NCI-H774 (cell line): ENCODE measurements around the gene ADRM1.

ENCODE experiments used
- DNase-seq: peaks from one replicate; lab custom pipeline; 2025; lab: John Stamatoyannopoulos, UW

ADRM1 gene

DNA sequence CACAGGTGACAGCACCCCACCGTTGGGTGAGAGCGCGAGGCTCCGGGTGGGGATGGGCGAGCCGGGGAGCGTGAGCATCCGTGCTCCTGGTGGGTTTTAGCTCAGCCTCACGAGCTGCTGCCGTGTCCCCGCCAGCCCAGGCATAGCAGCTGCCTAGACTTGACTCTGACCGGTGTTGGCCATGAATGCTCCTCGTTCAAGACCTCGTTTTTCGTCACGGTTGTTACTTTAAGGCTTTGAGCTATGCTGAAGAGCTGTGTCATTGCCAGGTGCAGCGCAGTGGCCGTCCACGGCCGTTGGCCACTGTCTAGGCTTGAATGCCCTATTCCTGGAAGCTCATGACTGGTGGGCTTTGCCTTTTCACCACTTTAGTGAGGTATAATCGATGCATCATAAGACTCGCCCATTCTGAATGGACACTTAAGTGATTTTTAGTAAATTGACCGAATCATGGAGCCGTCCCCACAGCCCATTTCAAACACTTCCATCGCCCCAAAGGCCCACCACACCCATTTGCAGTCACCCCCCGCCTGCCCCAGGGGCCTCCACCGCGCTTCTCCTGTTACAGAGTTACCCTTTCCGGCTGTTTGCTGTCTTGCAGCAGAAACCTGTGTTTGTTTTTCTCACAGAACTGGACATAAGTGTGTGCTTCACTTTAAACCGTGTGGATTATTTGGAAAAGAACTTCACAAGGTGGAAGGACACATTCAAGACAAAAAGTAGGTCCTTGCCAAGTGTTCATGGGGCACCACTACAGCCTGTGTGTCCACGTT is 21.4 kb upstream of the ADRM1 start:
- no peak for DNase-seq

- DNase-seq = no peak
Measured at GRCh38 chr20:62282103-62282502, 20.7 kb upstream of the ADRM1 start.

DNA sequence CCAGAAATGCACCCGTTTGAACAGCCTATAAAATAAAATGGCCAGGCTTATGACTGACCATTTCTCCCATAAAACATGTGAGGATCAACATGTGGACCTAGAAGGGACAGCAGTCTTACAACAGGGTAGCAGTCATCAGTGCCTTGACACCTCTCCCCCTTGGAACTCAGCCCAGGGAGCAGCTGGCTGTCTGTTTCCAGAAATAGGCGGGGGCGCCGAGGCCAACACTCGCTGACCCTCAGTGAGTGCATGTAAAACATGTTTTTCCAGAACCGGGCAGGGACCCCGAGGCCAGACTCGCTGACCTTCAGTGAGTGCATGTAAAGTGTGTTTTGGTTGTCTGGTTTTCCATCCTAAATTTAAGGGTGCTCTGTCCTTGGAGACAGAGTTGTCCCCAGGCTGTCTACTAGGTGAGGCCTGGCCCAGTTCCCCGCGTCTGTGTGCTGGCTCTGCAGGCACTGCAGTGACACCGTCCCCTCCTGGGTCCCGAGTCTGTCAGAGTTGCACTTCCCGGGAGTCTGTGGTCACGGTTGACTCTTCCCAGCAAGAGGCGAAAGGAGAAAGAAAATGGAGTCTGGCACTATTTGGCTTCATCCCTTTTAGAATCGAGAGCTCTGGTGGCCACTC is 19.8 kb upstream of the ADRM1 start:
- no peak for DNase-seq

GRCh38 chr20:62284448-62284847 is 18.3 kb upstream of the ADRM1 start:
- no peak for DNase-seq

- DNase-seq = no peak
Measured at GRCh38 chr20:62285151-62285550, 17.6 kb upstream of the ADRM1 start.

DNA sequence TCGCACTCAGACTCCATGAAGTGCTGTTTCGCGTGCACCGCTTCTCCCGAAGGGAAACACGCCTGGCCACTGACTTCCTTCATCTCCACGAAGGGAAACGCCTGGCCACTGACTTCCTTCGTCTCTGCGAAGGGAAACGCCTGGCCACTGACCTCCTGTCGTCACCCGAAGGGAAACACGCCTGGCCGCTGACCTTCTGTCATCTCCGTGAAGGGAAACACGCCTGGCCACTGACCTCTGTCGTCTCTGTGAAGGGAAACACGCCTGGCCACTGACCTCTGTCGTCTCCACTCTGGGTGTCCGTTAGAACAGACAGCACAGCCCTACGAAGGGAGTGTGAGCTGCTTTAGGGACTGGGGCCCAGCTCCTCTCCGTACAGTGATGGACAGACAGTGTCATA is 17.1 kb upstream of the ADRM1 start:
- no peak for DNase-seq

GRCh38 chr20:62286493-62287064 is 16.2 kb upstream of the ADRM1 start:
- no peak for DNase-seq

DNA sequence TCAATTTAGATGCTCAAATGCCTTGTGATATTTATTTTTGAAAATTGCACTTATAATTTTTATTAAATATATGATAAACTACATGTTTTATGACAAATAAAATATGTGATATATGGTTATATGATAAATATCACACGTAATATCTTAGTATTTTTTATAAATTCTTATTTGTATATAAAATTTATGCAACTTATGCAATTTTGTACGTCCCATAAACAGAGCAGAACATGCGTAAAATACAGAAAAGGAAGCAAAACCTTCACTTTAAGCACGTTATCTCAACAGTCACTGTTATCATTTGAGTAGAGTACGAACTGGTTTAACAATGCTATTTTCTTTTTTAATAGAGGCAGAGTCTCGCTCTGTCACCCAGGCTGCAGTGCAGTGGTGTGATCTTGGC is 15.7 kb upstream of the ADRM1 start:
- DNase-seq = no peak

- DNase-seq = no peak
Measured at GRCh38 chr20:62287759-62288534, 14.8 kb upstream of the ADRM1 start.

DNA sequence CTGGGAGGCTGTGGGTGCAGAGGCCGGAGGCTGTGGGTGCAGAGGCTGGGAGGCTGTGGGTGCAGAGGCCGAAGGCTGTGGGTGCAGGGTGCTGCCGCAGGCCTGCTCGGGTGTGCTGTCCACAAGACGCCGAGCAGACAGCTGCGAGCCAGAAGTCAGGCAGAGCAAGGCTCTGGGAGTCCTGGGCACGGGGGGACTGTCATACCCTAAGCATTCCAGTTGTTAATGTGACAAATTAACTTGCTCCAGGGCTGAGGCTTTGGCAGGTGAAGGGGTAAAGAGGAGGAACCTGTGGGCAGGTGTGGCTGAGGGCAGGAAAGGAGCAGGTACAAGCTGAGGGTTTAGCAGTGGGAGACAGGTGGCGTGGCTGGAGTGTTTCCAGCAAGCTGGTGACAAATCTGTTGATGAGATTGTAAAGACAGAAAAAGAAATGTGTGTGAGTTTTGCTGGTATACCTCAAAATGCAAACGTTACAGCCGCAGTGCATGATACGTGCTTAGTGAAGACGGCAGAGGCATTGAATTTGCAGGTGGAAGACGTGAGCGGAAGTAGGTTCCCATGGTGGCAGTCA is 14.2 kb upstream of the ADRM1 start:
- DNase-seq = no peak

DNA sequence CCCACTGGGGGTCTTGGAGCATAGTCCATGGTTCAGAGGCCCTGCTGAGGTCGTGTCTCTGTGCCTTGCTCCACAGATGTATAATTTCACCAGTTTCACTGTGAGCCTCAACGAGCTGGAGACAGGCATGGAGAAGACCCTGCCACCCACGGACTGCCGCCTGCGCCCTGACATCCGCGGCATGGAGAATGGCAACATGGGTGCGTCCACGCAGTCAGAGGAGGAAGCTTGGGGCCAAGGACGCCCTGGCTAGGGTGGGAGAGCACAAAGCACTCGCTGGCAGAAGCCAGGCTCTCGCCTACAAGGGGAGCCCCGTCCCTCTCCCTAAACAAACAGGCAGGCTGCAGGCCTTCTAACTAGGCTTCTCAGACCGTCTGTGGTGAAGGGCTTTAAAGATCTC is 13.7 kb upstream of the ADRM1 start:
- DNase-seq = no peak

DNA sequence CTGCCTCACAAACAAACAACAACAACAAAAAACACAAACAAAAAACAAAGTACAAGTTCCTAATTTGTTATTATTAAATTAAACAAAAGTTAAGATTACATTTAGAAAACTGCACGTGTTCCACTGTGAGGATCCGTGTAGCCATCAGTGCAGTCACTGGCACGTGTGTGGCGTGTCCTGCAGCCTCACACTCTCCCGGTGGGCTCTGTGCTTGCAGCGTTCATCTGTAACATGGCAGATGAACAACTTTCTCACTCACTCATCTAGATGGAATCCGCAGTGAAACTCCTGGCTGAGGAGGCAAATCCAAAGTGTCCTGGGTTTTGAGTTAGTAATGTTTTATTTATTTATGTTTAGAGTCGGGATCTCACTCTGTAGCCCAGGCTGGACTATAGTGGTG is 12.9 kb upstream of the ADRM1 start:
- DNase-seq = no peak

- no peak for DNase-seq
Measured at GRCh38 chr20:62291251-62292066, 11.3 kb upstream of the ADRM1 start.

- DNase-seq = no peak
Measured at GRCh38 chr20:62292108-62292507, 10.7 kb upstream of the ADRM1 start.

DNA sequence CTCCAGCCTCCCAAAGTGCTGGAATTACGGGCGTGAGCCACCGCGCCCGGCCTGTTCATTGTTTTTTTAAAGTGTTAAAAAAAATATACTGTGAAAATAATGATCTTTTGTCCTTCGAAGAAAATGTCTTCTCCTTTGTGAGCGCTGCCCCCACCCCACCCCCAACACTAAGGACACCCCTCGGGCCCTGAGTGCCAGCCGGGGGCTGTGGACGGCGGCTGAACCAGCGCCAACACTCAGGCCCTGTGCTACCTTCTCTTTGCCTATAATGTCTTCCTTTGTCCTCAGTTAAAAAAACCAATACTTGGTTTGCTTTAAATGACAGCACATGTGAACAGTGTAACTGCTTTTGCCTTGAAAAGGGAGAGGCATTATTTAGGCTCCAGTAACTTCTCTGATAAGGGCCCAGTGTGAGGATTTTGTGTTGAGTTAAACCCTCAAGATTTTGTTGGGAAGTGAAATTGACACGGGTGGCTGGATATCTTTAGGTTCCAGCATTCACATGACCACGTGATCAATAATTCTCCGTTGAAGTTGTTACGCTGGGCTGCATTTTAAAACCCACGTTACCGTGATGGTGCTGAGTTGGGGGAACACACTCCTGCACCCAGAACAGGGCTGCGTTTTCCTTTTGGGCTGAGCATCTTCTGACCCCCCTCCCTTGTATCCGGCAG is 9.5 kb upstream of the ADRM1 start:
- DNase-seq = no peak

DNA sequence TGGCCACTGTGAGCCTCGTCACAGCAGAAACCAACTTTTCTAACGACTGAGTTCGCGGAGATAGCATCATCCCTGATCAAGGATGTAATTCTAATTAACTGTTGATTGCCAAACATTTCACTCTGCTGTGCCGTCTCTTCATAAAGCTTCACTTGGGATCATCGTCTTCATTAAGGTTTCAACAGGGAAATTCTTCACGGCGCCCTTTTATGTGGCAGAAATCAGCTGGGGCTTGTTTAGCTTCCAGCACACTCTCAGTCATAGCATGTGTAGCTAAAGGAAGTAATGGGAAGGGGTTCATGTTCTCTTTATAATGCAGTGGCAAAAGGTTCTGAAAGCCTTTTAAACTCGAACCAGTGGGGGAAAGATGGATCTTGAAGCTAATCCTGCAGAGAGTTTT is 8.9 kb upstream of the ADRM1 start:
- no peak for DNase-seq

DNA sequence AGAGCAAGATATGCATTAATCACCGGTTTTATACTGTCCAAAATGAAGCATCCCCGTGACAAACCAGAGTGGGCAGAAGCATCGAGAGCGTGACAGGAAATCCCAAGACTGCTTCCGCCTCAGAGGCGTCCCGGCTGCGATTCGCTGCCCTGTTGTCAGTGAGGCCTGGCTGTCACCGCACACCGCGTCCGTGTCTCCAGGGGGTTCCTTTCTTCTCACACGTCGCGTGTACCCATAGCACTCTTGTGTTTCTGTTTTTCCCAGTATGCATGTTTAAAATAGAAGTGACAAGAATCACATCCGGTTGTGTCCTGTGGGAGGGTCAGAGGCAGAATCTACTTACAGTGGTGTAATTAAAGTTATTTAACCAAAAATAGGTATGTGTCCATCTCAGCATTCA is 8.3 kb upstream of the ADRM1 start:
- no peak for DNase-seq

DNA sequence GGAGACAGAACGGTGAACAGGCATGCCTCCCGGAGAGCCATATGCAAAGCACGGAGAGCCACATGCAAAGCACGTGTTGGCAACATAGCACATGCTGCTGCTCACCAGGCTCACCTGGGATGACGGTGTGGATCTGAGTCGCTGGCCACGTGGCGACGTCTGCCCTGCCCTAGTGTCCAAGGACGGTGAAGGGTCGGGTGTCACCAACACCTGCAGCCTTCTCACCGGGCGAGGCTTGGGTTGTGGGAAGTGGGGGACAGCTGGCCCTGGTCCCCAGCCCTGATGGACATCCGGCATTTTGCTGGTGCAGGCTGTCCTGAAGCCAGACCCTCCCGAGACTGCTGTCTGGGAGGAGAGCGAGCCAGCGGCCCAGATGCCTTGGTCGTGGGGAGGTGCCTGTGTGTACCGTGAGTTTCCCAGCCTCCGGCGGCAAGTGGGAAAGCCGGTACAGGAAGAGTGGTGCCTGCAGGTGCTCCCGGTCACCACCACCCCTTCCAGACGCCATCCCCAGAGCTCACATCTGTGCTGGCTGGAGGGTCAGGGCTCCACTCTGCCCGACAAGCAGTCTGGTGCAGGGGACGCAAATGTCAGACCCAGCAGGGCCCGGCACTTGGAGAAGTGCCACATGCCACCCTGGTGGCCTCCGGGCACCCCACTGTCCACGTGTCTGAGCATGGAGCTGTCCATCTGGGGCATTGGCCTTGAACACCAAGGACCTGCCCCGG is 5.9 kb upstream of the ADRM1 start:
- DNase-seq = no peak

- DNase-seq = no peak
Measured at GRCh38 chr20:62297449-62298227, 5.2 kb upstream of the ADRM1 start.
